Astrocyte of the cerebellum (primary cell): ENCODE measurements around the gene INPP5D.

Experiments used
- DNase-seq: peaks from one replicate; pipeline ENCODE4 v3.0.0-alpha.2; 2011; ENCODE audit warnings: low read depth
- H3K4me3 ChIP-seq: 2 replicates; pipeline ENCODE4 v1.5.1; 2011; ENCODE audit warnings: mild to moderate bottlenecking, low read depth, low read length, moderate library complexity
- CTCF ChIP-seq: IDR thresholded peaks from 2 replicates; pipeline ENCODE4 v1.5.1; 2012; ENCODE audit warnings: low read length, low read depth, moderate library complexity, mild to moderate bottlenecking; ENCODE audit errors: missing control alignments
- in situ Hi-C: cut with HindIII; loops from 2 replicates; pipeline ENCODE4 v1.10.0; 2017; ENCODE audit warnings: low sequenced_read_pairs

INPP5D gene

GRCh38 chr2:233162770-233163169 lies 102.6 kb downstream of the INPP5D start:
- no peak overlapping the region for H3K4me3 ChIP-seq
- TF ChIP-seq CTCF = no peak
- no peak for DNase-seq
- in situ Hi-C loops = no loop called here

GRCh38 chr2:233163486-233164103 lies 103.5 kb downstream of the INPP5D start:
- DNase-seq = no peak
- in situ Hi-C loops = no loop called here
- no peak for TF ChIP-seq CTCF
- no peak overlapping the region for H3K4me3 ChIP-seq

- no peak overlapping the region for H3K4me3 ChIP-seq
- DNase-seq = no peak
- no peak for TF ChIP-seq CTCF
- in situ Hi-C loops = no loop called here
Measured at GRCh38 chr2:233164128-233164635, 104.0 kb downstream of the INPP5D start.

- H3K4me3 ChIP-seq = no peak overlapping the region
- no peak for DNase-seq
- in situ Hi-C loops = no loop called here
- no peak for TF ChIP-seq CTCF
Measured at GRCh38 chr2:233164967-233165366, 104.8 kb downstream of the INPP5D start.

GRCh38 chr2:233165543-233165894 lies 105.4 kb downstream of the INPP5D start:
- H3K4me3 ChIP-seq = no peak overlapping the region
- in situ Hi-C loops = no loop called here
- no peak for TF ChIP-seq CTCF
- no peak for DNase-seq

GRCh38 chr2:233165895-233166661 lies 105.9 kb downstream of the INPP5D start:
- TF ChIP-seq CTCF = no peak
- in situ Hi-C loops = no loop called here
- no peak for DNase-seq
- H3K4me3 ChIP-seq = no peak overlapping the region
